SU-DHL-6 (cell line): ENCODE measurements around the gene RPS5.
"Not testable (repeated sequence)": the region's sequence is repeated elsewhere in the genome, so short reads cannot be mapped to it uniquely, and the experiment has no call there.

Experiments
- H2AFZ ChIP-seq: fragments of 200-600 bp; sonication (generic); 2 replicates; pipeline ENCODE4 v1.6.1; 2014; ENCODE audit warnings: low read depth, mild to moderate bottlenecking, moderate library complexity, mixed read lengths, antibody characterized with exemption, low read length; ENCODE audit not compliant: severe bottlenecking
- H3F3A ChIP-seq: fragments of 200-600 bp; shearing (Covaris generic); 2 replicates; pipeline ENCODE4 v1.6.0; 2016; ENCODE audit warnings: antibody characterized with exemption, mild to moderate bottlenecking; ENCODE audit not compliant: insufficient read depth
- H3K27ac ChIP-seq: fragments of 200-600 bp; sonication (generic); 2 replicates; pipeline ENCODE4 v1.5.1; 2016; ENCODE audit warnings: low read depth, mild to moderate bottlenecking, low read length, moderate library complexity, mixed read lengths
- H3K27me3 ChIP-seq: fragments of 200-600 bp; sonication (generic), shearing (Covaris generic); 2 replicates; pipeline ENCODE4 v1.6.0; 2014; ENCODE audit warnings: mild to moderate bottlenecking, low read length
- H3K36me3 ChIP-seq: fragments of 200-600 bp; sonication (generic); 2 replicates; pipeline ENCODE4 v1.6.1; 2014; ENCODE audit warnings: mild to moderate bottlenecking, low read length, mixed read lengths
- H3K4me2 ChIP-seq: fragments of 300-600, 200-600 bp; shearing (Covaris generic), sonication (generic); 2 replicates; pipeline ENCODE4 v1.6.0; 2014; ENCODE audit warnings: low read length, low read depth, mild to moderate bottlenecking; ENCODE audit not compliant: poor library complexity, severe bottlenecking
- H3K4me3 ChIP-seq: fragments of 200-600 bp; sonication (generic); 2 replicates; pipeline ENCODE4 v1.5.1; 2014; ENCODE audit warnings: antibody characterized with exemption, low read length, mild to moderate bottlenecking, mixed read lengths; ENCODE audit not compliant: insufficient read depth, poor library complexity, severe bottlenecking
- H3K79me2 ChIP-seq: fragments of 200-600 bp; sonication (generic); 2 replicates; pipeline ENCODE4 v1.6.1; 2014; ENCODE audit warnings: mild to moderate bottlenecking, low read length, moderate library complexity; ENCODE audit not compliant: insufficient read depth
- H3K9ac ChIP-seq: fragments of 200-600 bp; sonication (generic); 2 replicates; pipeline ENCODE4 v1.7.0; 2014; ENCODE audit warnings: mild to moderate bottlenecking, low read length
- H3K9me2 ChIP-seq: fragments of 200-600 bp; sonication (generic); replicated peaks from 2 replicates; pipeline ENCODE4 v1.6.1; 2014; ENCODE audit warnings: low read length; ENCODE audit not compliant: insufficient read depth
- H3K9me3 ChIP-seq: fragments of 200-600 bp; sonication (generic); 2 replicates; pipeline ENCODE4 v1.6.1; 2014; ENCODE audit warnings: low read length, mixed read lengths; ENCODE audit not compliant: insufficient read depth
- H4K20me1 ChIP-seq: fragments of 200-600 bp; sonication (generic); 2 replicates; pipeline ENCODE4 v1.6.1; 2014; ENCODE audit warnings: low read depth, mild to moderate bottlenecking, antibody characterized with exemption, low read length, moderate library complexity, mixed read lengths
- CTCF ChIP-seq: fragments of 200-600 bp; sonication (generic); IDR thresholded peaks from one replicate; pipeline ENCODE4 v1.5.1; 2017; ENCODE audit warnings: antibody characterized with exemption, mild to moderate bottlenecking, low read length, moderate library complexity; ENCODE audit not compliant: insufficient read depth, poor library complexity, severe bottlenecking
- EZH2phosphoT487 ChIP-seq: fragments of 200-600 bp; sonication (generic), shearing (Covaris generic); conservative IDR thresholded peaks from 2 replicates; pipeline ENCODE4 v1.6.1; 2018; ENCODE audit warnings: mild to moderate bottlenecking, antibody characterized with exemption, low read length, moderate library complexity, mixed read lengths

RPS5 gene

GRCh38 chr19:58400916-58401839, 14.1 kb downstream of the RPS5 start:
- Histone ChIP-seq H3F3A (peaks cover 5% of the 10 kb centered on the region; the same call in 1 of the 2 replicates), H4K20me1 (no peaks in the 10 kb centered on the region), H3K4me2 (peak overlapping the region; percentile 91), H3K4me3 (peak overlapping the region; percentile 58), H3K27me3 (no peaks in the 10 kb centered on the region), H3K9ac (peak overlapping the region; percentile 53), H3K27ac (no peak overlapping the region), H3K79me2 (no peaks in the 10 kb centered on the region), H3K9me3 (no peaks in the 10 kb centered on the region), H3K9me2 (no peaks in the 10 kb centered on the region), H2AFZ (peak overlapping the region; percentile 87), H3K36me3 (no peaks in the 10 kb centered on the region)
- no peak for TF ChIP-seq CTCF

GRCh38 chr19:58401840-58402421, 14.9 kb downstream of the RPS5 start:
- H3K36me3 ChIP-seq: no peaks in the 10 kb centered on the region
- H3K4me2 ChIP-seq: peak overlapping the region; percentile 91
- H3K79me2 ChIP-seq: no peaks in the 10 kb centered on the region
- peaks cover 5% of the 10 kb centered on the region; the same call in 1 of the 2 replicates for H3F3A ChIP-seq
- peak overlapping the region; percentile 87 for H2AFZ ChIP-seq
- peak overlapping the region; percentile 53 for H3K9ac ChIP-seq
- H3K9me2 ChIP-seq: no peaks in the 10 kb centered on the region
- no peaks in the 10 kb centered on the region for H3K9me3 ChIP-seq
- no peak for TF ChIP-seq EZH2phosphoT487
- no peak for TF ChIP-seq CTCF
- peak overlapping the region; percentile 58 for H3K4me3 ChIP-seq
- no peak overlapping the region for H3K27ac ChIP-seq
- H4K20me1 ChIP-seq: no peaks in the 10 kb centered on the region
- no peaks in the 10 kb centered on the region for H3K27me3 ChIP-seq

GRCh38 chr19:58403920-58404478, 16.9 kb downstream of the RPS5 start:
- not testable (repeated sequence) for H3K9me2 ChIP-seq, H3K79me2 ChIP-seq, H3K9me3 ChIP-seq, H4K20me1 ChIP-seq, H3K27me3 ChIP-seq, H3K4me3 ChIP-seq, H2AFZ ChIP-seq, H3K27ac ChIP-seq, H3K36me3 ChIP-seq, H3K9ac ChIP-seq, H3K4me2 ChIP-seq, H3F3A ChIP-seq
